LNCAP (cell line): ENCODE data around the gene SMARCD3.

Source experiments
- CTCF ChIP-seq: fragments of 450-650 bp; IDR thresholded peaks from 2 replicates; pipeline ENCODE4 v1.5.1; 2017; ENCODE audit warnings: mild to moderate bottlenecking

Gene SMARCD3

GRCh38 chr7:151283302-151283701 lies 34.8 kb upstream of the SMARCD3 start:
- TF ChIP-seq CTCF: no peak

- no peak for TF ChIP-seq CTCF
These were observed 33.6 kb upstream of the SMARCD3 start for GRCh38 chr7:151282111-151282510.

- no peak for TF ChIP-seq CTCF
These were observed 33.2 kb upstream of the SMARCD3 start for GRCh38 chr7:151281686-151282085.

GRCh38 chr7:151280388-151281019 lies 32.0 kb upstream of the SMARCD3 start:
- TF ChIP-seq CTCF: no peak

GRCh38 chr7:151279868-151280267 lies 31.4 kb upstream of the SMARCD3 start:
- TF ChIP-seq CTCF: no peak

GRCh38 chr7:151278949-151279348 lies 30.5 kb upstream of the SMARCD3 start:
- TF ChIP-seq CTCF: no peak

GRCh38 chr7:151277631-151278030 lies 29.1 kb upstream of the SMARCD3 start:
- no peak for TF ChIP-seq CTCF
